ENCODE data around the gene ZG16B.

Gene ZG16B

DNA sequence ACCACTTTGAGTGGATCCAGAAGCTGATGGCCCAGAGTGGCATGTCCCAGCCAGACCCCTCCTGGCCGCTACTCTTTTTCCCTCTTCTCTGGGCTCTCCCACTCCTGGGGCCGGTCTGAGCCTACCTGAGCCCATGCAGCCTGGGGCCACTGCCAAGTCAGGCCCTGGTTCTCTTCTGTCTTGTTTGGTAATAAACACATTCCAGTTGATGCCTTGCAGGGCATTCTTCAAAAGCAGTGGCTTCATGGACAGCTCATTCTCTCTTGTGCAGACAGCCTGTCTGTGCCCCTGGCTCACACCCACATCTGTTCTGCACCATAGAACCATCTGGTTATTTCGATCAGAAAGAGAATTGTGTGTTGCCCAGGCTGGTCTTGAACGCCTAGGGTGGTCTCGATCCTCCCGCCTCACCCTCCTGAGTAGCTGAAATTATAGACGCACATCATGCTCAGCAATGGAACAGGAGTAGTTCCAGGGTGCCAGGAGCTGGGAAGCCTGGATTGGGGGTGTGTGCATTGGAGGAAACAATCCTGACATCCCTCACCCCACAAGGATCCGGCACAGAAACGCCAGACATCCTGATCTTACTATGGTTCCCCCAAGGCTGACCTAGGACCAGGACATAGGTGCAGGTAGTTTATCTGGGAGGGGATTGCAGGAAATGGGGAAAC, 8.5 kb upstream of the ZG16B start:
- DNase-seq (ENCODE audit: low spot score), result no peak
- TF ChIP-seq, protein P1, sequence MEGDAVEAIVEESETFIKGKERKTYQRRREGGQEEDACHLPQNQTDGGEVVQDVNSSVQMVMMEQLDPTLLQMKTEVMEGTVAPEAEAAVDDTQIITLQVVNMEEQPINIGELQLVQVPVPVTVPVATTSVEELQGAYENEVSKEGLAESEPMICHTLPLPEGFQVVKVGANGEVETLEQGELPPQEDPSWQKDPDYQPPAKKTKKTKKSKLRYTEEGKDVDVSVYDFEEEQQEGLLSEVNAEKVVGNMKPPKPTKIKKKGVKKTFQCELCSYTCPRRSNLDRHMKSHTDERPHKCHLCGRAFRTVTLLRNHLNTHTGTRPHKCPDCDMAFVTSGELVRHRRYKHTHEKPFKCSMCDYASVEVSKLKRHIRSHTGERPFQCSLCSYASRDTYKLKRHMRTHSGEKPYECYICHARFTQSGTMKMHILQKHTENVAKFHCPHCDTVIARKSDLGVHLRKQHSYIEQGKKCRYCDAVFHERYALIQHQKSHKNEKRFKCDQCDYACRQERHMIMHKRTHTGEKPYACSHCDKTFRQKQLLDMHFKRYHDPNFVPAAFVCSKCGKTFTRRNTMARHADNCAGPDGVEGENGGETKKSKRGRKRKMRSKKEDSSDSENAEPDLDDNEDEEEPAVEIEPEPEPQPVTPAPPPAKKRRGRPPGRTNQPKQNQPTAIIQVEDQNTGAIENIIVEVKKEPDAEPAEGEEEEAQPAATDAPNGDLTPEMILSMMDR (IDR thresholded peaks at IDR 0.05; ENCODE audit: extremely low read depth, missing control alignments), result no peak

DNA sequence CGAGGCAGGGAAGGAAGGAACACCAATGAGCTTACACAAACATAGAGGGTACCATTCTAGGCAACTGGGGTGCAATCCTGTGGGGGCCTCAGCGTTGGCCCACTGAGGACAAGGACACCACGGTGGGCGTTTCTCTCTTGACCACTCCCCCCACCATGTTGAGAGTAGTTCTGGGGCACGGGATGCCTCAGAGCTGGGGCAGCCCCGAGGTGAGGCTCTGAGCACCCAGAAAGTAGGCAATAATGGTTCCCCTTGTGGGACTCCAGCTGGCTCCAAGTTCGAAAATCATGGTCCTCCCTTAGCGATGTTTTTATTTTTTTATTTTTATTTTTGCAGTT, 8.0 kb upstream of the ZG16B start:
- no peak for DNase-seq (ENCODE audit: low spot score)
- TF ChIP-seq, protein P1 (IDR thresholded peaks at IDR 0.05; ENCODE audit: extremely low read depth, missing control alignments), result no peak

DNA sequence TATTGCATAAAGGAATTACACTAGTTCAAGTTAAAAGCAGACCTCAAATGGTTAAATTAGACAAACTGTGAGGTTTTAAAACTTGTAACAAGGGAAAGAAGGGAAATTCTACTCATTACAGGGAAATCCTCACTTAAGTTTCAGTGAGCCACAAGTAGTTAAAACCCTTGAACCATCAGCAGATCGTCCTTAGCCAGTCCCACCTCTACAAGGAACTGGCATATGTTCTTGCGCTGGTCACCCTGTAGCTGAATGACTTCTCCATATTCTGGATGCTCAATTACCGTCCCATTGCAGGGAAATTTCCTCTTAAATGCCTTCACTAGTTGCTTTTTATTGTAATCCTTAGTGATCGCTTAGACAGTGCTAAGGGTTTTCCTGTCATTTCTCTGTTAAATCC, 7.6 kb upstream of the ZG16B start:
- no peak for DNase-seq (ENCODE audit: low spot score)
- TF ChIP-seq, protein P1 (IDR thresholded peaks at IDR 0.05; ENCODE audit: extremely low read depth, missing control alignments), result no peak

DNA sequence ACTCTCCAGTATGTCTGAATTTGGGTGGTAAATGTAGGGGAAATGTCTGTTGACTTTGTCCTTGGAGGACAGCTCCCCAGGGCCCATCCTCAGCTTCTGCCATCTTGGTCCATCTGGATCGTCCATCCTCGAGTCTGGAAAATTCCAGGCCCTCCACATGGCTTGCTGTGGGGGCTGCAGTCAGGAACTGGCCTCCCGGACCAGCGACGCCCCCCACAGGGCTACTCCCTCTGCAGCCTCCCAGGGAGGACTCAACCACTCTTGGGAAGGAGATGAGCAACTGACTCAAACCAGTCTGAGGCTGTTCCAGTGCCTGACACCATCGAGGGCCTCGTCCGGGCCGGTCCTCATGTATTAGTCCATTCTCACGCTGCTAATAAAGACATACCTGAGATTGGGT, 5.5 kb upstream of the ZG16B start:
- DNase-seq (ENCODE audit: low spot score), result no peak
- TF ChIP-seq, protein P1 (IDR thresholded peaks at IDR 0.05; ENCODE audit: extremely low read depth, missing control alignments), result no peak

DNA sequence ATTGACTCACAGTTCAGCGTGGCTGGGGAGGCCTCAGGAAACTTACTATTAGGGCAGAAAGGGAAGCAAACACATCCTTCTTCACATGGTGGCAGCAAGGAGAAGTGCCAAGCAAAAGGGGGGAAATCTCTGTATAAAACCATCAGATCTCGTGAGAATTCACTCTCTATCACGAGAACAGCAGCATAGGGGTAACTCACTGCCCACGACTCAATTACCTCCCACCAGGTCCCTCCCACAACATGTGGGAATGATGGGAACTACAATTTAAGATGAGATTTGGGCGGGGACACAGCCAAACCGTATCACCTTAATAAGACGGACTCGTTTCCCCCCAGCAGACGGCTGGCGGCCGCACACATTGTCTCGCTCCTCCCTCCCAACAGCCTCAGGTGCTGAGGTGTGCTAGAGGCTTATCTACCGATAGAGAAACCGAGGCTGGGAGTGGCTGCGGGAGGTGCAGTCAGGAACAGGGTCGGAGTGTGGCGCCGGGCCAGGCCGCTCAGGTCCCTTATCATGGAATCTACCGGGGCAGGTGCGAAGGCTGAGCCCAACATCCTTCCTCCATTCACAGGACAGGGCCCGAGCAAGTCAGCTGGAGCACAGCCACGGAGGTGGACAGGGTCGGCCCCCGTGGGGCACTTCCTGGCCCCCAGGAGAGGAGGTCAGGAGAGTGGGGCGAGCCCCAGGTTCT, 4.9 kb upstream of the ZG16B start:
- TF ChIP-seq, protein P1 (IDR thresholded peaks at IDR 0.05; ENCODE audit: extremely low read depth, missing control alignments), result no peak

DNA sequence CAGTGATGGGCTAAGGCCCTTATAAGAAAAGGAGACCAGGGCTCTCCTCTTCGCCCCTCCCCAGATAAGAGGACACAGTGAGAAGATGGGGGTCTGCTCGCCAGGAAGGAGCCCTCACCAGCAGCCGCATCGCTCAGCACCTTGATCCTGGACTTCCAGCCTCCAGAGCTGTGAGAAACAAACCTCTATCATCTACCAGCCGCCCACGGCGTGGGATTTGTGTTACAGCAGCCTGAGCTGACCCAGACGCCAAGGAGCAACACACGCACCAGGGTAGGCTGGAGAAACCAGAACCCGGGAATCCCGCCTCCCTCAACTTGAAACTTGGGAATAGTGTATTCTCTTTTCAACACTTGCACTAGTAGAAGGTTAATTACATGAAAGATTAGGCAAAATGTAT, 4.2 kb upstream of the ZG16B start:
- DNase-seq (ENCODE audit: low spot score), result no peak
- TF ChIP-seq, protein P1 (IDR thresholded peaks at IDR 0.05; ENCODE audit: extremely low read depth, missing control alignments), result no peak

More for the DNA sequence above, 4.9 kb upstream of the ZG16B start:
- DNase-seq (ENCODE audit: low spot score), result no peak

DNA sequence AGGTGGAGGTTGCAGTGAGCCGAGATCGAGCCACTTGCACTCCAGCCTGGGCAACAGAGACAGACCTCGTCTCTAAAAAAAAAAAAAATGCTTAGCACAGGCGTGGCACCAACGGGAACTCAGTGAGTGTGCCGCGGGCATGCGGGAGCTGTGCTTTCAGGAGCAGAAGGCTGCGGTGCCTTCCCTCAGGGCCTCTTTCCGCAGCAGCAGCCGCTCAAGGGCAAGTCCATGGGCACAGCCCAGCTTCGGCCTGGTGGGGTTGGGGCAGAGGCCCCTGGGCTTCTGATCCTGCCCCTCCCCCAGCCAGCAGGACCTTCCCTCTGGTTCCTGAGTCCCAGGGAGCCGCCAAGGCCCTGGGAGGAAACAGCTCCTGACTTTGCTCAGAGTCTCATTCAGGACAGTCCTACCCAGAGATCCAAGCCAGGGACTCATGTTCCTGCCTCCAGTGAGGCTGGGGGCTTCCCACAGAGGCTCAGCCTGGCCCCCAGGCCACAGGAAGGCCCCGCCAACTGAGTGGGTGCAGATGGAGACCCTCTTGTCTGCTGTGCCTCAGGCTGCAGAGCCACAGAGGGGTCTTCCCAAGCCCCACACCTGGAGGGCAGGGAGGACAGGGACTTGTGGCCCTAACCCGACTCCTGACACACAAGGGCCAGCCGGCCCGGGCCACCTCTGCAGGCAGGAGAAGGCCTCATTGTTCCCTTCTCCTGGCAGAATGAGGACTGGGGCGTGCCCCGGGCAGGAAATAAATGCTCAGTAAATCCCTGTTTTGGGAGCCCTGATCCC, 3.3 kb upstream of the ZG16B start:
- TF ChIP-seq, protein P1 (IDR thresholded peaks at IDR 0.05; ENCODE audit: extremely low read depth, missing control alignments), result no peak
- DNase-seq (ENCODE audit: low spot score), result no peak

Data from GM20000 (cell line).